Progenitor cell of endocrine pancreas (in vitro differentiated cells): ENCODE measurements around the gene ASIC4. TPM values are rescaled to one million over a fixed set of nuclear protein-coding genes. Genes with fewer than 3 reads are reported as not detected.
A peak's percentile ranks its signal among the peaks of the same experiment; 100 is the strongest.

Source experiments
- DNase-seq: peaks from one replicate; pipeline ENCODE4 v3.0.0; 2021; ENCODE audit warnings: low spot score; ENCODE audit not compliant: unreplicated experiment
- H3K27ac Mint-ChIP-seq: 2 replicates; pipeline ENCODE4 v1.8.0; 2021; ENCODE audit warnings: mild to moderate bottlenecking, moderate library complexity, mixed read lengths
- H3K27me3 Mint-ChIP-seq: 2 replicates; pipeline ENCODE4 v1.8.0; 2021; ENCODE audit warnings: mixed read lengths
- H3K36me3 Mint-ChIP-seq: 2 replicates; pipeline ENCODE4 v1.8.0; 2022; ENCODE audit warnings: mixed read lengths; ENCODE audit not compliant: insufficient read depth
- H3K4me1 Mint-ChIP-seq: 2 replicates; pipeline ENCODE4 v1.8.0; 2021; ENCODE audit warnings: low read depth, mixed read lengths
- H3K4me3 Mint-ChIP-seq: 2 replicates; pipeline ENCODE4 v1.8.0; 2021; ENCODE audit warnings: low read depth, mild to moderate bottlenecking, moderate library complexity, mixed read lengths
- H3K9me3 Mint-ChIP-seq: 2 replicates; pipeline ENCODE4 v1.8.0; 2021; ENCODE audit warnings: low read depth, mixed read lengths
- total RNA-seq: library from RNA; stranded (reverse); gene quantifications from 2 replicates; pipeline ENCODE4 v1.2.1, GENCODE V29; 2021
- TF ChIP-seq, protein P1 (sequence below): fragments of 200-600 bp; sonication (generic); IDR thresholded peaks from one replicate; pipeline ENCODE4 v1.5.0; 2021; ENCODE audit warnings: antibody characterized with exemption, mild to moderate bottlenecking; ENCODE audit not compliant: unreplicated experiment

ASIC4 gene
- total RNA-seq, 1 donor from 2014 or later = 5.1 TPM

DNA sequence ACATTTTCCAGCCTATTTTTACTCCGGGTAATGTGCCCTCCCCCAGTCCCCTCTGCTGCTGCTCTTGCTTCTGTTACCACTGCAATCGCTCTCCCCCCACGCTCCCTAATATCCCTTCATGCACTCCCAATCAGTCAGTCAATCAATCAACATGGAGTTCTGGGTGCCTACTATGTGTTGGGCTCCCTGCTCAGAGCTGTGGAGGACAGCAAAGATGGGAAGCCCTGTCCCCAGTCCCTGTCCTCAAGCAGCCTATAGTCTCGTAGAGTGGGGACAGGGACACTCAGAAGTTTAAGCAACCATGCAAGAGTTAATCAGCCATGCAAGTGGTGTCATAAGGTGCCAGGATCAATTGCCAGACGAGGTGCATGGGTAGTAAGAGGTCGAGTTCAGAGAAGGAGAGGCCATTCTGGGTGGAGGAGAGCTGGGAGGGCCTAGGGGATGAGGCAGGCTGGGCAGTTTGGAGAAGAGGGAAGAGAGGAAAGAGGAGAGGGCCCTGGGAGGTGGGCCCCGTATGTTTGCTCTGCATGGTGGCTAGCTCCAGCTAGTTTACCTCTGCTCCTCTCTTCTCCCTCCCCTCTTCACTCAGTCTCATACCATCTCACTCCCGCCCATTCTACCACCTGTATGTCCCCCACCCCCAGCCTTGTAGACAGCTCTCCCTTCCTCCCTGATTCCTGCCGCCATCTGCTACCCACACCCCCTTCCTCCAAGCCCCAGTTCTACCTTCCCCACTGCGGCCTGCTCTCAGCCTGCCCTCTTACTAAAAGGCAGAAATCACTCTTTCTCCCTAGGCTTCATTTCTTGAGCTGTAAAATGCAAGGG, 3.9 kb downstream of the ASIC4 start:
- Mint-ChIP-seq H3K27me3 (peaks cover 68% of the 10 kb centered on the region), H3K4me1 (peaks cover 47% of the 10 kb centered on the region), H3K9me3 (no peaks in the 10 kb centered on the region), H3K36me3 (no peaks in the 10 kb centered on the region), H3K4me3 (no peak overlapping the region), H3K27ac (no peak overlapping the region)
- TF ChIP-seq, protein P1, sequence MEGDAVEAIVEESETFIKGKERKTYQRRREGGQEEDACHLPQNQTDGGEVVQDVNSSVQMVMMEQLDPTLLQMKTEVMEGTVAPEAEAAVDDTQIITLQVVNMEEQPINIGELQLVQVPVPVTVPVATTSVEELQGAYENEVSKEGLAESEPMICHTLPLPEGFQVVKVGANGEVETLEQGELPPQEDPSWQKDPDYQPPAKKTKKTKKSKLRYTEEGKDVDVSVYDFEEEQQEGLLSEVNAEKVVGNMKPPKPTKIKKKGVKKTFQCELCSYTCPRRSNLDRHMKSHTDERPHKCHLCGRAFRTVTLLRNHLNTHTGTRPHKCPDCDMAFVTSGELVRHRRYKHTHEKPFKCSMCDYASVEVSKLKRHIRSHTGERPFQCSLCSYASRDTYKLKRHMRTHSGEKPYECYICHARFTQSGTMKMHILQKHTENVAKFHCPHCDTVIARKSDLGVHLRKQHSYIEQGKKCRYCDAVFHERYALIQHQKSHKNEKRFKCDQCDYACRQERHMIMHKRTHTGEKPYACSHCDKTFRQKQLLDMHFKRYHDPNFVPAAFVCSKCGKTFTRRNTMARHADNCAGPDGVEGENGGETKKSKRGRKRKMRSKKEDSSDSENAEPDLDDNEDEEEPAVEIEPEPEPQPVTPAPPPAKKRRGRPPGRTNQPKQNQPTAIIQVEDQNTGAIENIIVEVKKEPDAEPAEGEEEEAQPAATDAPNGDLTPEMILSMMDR = no peak
- no peak for DNase-seq

DNA sequence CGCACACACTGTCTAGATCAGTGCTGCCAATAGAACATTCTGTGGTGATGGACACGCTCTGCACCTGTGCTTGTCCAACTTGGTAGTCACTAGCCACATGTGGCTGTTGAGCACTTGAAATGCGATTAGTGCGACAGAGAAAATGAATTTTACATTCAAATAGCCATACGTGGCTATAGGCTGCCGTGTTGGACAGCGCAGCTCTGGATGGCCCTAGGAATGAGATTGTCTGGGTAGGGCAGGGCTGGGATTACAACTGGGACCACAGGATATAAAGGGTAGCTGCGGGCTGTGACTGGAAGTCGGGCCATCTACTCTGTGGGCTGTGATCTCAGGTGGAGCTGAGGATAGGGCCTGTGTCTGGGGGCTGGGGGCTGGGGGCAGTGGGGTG, 5.2 kb downstream of the ASIC4 start:
- H3K27ac Mint-ChIP-seq = no peak overlapping the region
- H3K36me3 Mint-ChIP-seq = no peaks in the 10 kb centered on the region
- TF ChIP-seq, protein P1 = no peak
- peaks cover 39% of the 10 kb centered on the region for H3K4me1 Mint-ChIP-seq
- no peaks in the 10 kb centered on the region for H3K9me3 Mint-ChIP-seq
- H3K27me3 Mint-ChIP-seq = peaks cover 65% of the 10 kb centered on the region
- no peak for DNase-seq
- H3K4me3 Mint-ChIP-seq = no peak overlapping the region

DNA sequence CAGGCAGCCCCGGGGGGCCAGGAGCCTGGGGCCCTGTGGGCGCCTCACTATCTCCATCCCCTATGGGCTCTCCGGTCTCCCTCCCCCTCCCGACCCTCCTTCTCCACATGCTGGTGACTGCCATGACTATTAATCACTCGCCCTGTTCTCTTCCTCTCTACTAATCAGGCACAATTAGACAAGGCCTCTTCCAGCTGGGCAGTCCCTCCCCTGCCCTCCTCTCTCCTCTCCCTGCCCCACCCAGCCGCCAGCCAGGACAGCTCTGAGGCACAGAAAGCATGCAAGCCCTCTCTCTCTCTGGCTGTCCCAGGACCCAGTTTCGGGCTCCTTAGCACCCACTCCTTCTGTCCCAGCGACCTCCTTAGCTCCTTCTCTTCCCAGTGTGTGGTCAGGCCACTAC, 5.8 kb downstream of the ASIC4 start:
- TF ChIP-seq, protein P1 = no peak
- Mint-ChIP-seq H3K27ac (no peak overlapping the region), H3K4me1 (peaks cover 39% of the 10 kb centered on the region), H3K36me3 (no peaks in the 10 kb centered on the region), H3K4me3 (no peak overlapping the region), H3K27me3 (peaks cover 64% of the 10 kb centered on the region), H3K9me3 (no peaks in the 10 kb centered on the region)
- DNase-seq = no peak

DNA sequence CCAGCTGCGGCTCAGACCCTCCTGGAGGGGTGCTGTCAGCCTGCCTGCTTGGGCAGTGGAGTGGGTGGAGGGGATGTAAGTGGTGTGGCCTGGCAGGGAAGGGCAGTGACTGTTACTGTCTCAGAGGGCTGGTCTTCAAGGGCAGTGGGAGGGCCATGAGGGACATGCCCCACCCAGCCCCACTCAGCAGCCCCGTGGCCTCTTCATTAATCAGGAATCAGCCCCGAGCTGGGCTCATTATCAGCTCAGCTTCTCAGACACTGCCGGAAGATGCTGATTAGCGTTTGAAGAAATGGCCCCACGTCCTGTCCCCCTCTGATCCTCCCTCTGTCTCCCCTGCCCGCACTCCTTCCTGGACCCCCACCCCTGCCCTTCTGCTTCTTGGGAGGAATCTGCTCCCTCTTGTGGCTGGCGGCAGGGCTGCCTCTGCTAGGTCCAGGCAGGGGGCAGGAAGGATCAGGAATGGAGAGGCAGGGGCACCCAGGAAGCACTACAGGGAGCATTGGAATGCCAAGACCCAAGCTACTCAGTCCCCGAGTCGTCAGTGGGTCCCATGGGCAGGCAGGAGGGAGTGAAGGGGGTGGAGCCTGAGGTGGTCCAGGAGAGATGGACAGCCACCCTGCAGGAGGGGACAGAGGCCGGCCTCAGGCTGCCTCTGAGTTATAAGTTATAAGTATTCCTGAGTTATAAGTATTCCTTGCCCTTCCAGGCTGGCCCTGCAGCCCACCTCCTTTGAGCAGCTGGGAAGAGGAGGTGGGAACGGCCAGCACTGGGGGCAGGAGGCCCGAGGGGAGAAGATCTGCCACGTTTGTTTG, 7.0 kb downstream of the ASIC4 start:
- Mint-ChIP-seq H3K4me1 (peaks cover 49% of the 10 kb centered on the region), H3K36me3 (no peaks in the 10 kb centered on the region), H3K27ac (peak overlapping the region; percentile 45), H3K4me3 (peak overlapping the region; percentile 3), H3K27me3 (peaks cover 62% of the 10 kb centered on the region), H3K9me3 (no peaks in the 10 kb centered on the region)
- TF ChIP-seq, protein P1 = peak; percentile 70
- no peak for DNase-seq
